HG02938 (cell line): ENCODE results near the gene LPXN.
A peak's percentile ranks its signal among the peaks of the same experiment; 100 is the strongest.
"Not testable (repeated sequence)": the region's sequence is repeated elsewhere in the genome, so short reads cannot be mapped to it uniquely, and the experiment has no call there.

Source experiments
- ATAC-seq: cut with Tn5 transposase; IDR thresholded peaks from one replicate; pipeline ENCODE4 v1.9.1; 2021; ENCODE audit warnings: mild to moderate bottlenecking, moderate library complexity; ENCODE audit not compliant: unreplicated experiment

Gene LPXN

DNA sequence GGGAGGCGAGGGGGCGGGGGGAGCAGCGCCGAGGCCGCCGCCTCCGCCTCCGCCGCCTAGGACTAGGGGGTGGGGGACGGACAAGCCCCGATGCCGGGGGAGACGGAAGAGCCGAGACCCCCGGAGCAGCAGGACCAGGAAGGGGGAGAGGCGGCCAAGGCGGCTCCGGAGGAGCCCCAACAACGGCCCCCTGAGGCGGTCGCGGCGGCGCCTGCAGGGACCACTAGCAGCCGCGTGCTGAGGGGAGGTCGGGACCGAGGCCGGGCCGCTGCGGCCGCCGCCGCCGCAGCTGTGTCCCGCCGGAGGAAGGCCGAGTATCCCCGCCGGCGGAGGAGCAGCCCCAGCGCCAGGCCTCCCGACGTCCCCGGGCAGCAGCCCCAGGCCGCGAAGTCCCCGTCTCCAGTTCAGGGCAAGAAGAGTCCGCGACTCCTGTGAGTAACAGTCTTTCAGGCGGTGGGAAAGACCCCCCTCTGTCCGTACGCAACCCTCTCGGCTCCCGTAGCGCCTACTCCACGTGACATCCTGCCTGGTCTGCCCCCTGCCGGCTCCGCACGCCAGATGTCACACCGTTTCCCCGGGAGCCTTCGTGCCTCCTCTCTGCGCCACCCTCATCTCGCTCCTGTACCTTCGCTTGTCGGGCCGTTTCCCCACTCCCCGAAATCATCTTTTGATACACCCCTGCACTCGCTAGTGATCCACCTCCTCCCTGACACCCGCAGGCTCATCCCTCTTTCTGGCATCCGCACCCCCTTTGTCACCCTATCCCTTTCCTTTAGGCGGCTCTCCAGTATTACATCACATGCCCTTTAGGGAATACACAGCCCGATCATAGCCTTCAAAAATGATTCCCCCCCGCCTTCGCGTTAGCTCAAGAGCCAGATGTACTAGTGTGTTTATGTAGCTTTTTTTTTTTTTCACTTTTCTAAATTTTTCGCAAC is 3.8 kb upstream of the LPXN start:
- peak; percentile 39 for ATAC-seq

DNA sequence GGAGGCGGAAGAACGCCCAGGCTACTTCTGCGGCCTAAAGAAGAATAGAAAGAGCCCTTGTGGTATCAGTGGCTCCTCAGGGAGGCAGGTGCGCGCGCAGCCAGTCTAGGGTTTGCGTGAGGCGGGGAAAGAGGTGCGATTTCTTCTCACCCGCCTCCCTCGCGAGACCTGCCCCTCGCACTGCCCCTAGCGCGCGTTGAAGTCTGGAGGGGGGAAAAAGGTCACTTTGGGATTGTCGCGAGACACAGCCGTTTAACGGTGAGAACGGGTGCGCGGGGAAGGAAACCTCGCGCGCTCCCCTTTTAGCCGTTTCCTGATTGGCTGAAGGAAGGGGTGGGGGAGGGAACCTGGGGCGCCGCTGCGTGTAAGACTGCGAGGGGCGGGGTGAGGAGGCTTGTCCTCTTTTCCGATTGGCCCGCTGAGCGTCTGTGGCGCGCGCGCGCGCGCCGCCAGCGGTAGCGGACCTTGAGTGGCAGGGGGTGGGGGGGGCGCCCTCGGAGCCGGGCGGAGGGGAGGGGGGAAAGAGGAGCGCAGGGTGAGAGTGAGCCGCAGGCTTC is 3.1 kb upstream of the LPXN start, which contains the start of gene ZFP91:
ZFP91 (plus strand) TSS at position 429 of the 557 bp plus-strand sequence. CDS start 219 bp downstream, outside the sequence.
- peak; percentile 31 for ATAC-seq

DNA sequence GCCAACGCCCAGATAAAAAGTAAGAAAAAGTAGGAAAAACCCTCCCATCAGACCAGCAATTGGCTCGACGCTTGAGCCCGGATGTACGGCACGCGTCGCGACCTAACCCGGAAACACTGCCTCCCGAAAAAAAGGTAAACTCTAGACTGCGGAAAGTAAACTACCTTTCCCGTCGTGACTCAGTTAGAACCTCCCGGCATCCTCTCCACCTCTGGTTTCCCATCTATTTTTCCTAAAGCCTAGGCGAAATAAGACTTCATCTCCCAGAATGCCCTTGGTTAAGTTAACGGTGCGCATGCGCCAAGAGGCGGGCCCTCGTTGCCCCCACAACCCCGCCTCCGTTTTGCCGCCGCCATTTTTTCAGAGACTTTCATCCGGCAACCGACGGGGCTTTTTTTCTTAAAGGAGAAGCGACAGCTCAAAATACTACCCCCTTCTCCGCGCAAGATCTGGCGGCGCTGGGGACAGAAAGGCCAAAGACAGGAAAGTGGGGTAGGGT is 2.5 kb upstream of the LPXN start:
- peak; percentile 10 for ATAC-seq

DNA sequence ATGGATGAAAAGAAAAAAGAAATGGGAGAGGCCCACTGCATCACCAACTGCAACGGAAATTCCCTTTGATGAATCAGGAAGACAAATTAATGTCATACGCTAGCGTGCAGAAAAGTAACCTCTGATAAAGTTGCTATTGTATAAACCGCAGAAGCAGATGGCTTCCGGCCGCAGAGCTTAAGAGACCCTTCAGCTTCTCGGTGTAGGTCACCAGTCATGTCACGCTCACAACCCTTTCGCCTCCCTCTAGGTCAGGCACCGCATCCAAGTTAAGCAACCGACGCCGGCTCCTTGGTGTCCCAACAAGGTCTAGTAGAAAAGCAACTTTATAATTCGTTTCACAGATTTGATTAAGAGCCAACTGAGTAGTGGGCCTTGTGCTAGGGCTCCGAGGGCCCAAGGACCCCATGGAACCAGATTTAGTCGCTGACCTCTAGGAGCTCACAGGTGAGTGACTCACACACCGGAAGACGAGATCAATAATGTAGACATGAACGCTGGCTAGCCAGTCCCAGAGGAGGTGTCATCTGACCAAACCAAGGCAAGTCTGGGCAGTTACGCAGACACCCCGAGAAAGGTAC is 2.0 kb upstream of the LPXN start:
- peak; percentile 42 for ATAC-seq

DNA sequence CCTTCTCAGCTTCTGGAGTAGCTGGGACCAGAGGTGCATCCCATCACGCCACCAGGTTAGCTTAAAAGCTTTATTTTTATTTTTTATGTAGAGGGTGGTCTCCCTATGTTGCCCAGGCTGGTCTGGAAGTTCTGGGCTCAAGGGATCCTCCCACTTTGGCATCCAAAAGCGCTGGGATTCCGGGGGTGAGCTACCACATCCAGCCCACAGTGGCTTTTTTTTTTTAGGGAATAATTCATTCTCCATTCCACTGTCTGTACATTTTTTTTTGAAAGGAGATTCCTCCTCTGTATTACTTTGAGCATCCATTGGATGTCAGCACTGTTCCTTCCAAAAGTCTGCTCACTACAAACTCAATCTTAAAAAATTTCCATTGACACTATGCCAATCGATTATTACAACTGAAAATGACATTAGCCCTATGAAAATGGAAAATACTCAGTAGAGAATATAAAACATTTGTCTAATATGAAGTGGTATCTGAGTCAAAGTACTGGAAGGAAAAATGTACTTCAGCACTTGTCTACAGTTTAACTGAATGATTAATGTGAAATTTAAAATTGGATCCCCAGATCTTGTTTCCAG is 1.3 kb upstream of the LPXN start:
- no peak for ATAC-seq

DNA sequence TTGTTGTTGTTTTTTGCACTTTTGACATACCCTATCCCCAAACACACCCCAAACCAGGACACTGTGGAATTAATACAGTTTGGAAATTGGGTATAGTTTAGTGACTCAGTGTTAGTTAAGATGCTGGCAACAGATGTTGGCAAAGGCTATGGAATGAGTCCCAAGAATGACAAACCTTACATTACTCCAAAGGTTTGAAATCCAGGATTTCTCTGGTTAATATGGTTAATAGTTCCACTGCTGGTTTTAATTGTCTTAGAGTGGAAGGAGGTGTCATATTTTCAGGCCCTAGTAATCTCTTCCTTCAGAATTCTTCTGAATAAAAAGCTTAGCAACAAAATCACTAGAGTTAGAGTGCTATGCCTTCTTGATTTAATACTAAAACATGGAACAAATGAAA is 775 bp downstream of the LPXN start:
- no peak for ATAC-seq

DNA sequence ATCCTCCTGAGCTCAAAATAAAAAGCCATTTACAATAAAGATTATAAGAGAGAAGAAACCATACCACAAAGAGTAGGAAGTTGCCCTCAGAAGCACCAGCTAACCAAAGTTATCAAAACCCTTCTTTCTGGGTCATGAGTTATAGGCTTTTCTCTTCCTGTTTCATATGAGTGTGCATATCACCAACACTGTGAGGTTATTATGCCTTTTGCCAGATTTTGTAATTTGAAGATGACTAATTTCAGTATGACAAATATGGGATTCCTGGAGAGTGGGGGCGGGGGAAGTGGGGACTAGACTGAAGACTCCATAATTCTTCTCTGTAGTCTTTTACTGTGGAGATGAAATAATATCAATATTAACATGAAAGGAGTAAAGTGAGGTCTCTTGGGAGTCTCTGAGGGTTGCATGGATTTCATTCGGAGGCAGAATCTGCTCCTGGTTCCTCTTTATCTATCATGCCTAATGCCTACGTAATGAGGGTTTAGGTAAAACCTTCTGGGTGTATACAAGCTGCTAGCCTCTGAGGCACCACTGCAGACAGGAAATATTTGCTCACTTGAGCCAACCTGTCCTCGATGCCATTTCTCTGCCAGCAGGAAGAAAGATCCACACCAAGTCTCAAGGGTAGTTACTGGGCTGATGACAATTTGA is 2.1 kb downstream of the LPXN start:
- peak; percentile 14 for ATAC-seq

DNA sequence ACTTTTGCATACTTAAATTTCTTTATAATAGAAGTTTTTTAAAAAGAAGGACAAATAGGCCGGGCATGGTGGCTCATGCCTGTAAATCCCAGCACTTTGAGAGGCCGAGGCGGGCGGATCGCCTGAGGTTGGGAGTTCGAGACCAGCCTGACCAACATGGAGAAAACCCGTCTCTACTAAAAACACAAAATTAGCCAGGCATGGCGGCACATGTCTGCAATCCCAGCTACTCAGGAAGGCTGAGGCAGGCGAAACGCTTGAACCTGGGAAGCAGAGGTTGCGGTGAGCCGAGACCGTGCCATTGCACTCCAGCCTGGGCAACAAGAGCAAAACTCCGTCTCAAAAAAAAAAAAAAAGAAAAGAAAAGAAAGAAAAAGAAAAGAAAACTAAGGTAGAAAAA is 2.8 kb downstream of the LPXN start:
- ATAC-seq: not testable (repeated sequence)

DNA sequence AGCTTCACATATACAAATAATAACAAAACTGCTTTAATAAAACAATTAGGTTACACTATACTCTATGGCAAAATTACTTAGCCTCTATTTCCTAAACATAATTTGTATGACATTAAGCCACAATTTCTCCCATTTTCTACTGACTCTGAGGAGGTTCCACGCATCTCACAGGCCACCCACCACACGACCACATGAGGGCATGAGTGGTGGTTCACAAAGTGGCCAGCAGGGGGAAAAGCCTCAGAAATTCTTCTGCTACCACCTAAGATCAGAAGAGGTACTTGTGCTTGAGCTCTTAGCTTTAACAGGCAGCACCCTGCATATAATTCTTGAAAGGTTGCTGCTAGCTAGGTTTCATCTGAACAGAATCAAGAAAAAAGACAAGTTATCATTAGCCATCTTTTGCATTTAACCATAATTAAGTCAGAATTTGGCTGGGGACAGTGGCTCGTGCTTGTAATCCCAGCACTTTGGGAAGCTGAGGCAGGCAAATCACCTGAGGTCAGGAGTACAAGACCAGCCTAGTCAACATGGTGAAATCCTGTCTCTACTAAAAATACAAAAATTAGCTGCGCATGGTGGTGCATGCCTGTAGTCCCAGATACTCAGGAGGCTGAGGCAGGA is 7.7 kb downstream of the LPXN start:
- peak; percentile 97 for ATAC-seq

DNA sequence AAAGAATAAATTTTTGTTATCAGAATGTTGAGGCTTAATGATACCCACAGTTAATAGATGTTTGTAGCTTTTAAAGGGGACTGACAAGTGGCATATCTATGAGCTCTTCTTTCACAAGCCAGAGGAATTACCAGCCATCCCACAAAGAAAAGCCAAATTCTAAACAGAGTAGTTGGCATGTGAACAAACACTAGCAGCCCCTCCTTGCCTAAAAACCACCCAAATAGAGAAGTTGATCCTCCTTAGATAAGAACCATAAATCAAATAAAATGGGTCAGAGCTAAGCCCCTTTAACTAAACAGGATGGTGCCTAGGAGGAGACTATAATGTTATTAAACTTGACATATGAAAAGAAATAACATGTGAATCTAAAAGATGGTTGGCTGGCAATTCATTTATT is 11.4 kb downstream of the LPXN start:
- no peak for ATAC-seq

DNA sequence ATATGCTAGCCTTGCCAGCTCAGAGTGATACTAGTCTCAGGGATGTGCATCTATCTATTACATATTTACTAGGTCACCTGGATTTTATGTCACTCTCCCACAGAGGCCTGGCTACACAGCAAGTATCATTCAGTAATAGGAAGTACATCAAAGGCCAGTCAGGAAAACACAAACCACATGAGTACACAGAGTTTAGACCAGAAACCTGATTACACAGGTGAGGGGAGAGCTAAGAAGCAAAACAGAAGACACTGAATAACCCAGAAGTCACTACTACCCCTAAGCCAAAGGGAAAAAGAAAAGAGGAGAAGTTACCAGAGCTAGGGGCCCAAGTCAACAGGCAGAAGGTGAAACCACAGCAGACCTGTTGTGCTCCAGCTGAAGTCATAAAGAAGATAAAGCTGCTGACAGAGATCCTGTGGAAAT is 13.3 kb downstream of the LPXN start:
- ATAC-seq: peak; percentile 95

DNA sequence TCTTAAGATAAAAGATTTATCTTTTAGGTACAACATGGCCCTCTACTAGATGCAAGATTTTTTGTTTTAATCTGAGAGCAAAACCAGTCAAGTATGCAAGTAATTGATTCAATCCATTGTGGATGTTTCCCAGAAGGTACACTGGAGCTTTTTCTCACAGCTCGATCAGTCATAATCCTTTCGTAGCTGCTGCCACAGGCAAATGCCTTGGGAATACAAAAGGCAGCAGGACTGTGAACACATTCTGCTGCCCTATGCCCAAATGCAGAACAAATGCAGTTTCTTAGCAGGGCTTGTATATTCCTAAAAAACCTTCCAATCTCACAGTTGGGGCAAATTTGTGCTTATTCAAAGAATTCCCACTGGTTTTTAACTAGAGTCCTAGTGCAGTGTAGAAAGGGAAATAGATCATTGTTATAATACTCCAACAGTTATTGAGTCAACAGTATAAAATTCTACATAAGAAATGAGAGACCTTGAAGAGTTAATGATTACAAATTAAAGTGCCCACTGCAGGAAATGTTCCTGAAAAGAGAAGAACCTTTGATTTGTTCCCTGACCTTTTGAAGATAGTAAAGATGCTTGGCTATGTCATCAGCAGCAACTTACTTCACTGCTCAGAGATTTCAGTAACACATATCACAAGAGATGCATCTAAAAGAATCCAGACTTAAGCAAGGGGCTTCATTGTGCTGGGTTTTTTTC is 14.1 kb downstream of the LPXN start:
- no peak for ATAC-seq

DNA sequence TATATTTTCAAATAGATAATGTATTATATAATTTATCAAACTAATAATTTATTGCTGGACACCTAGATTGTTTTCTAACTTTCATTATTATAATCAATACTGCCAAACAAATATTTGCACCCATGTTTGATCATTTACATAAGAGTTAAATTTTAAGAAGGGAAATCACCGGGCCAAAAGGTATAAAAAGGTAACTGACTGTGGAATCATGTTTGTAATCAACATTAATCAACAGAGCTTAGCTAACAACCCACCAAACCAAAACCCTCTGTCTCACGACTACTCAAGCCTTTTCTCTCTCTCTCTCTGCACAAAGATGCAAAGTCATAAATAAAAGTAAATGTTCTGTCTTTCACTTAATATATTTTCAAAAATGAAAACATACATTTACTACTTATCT is 14.8 kb downstream of the LPXN start:
- no peak for ATAC-seq

DNA sequence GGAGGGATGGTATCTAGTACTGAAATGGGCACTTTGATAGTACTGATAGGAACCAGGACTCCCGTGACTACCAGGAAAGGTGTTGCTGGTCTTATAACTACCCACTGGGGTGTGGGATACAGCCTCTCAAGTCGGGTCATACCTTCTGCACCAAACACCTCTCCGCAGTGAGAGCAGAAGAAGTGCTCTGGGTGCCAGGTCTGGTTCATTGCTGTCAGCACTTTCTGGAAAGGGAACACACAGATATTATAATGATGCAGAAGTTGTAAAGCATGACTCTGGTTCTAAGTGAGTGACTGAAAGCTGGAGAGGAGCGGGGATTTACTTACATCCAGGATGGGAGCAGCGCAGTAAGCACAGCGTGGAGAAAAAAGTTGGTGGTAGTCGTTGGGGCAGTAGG is 26.0 kb downstream of the LPXN start:
- ATAC-seq: no peak

DNA sequence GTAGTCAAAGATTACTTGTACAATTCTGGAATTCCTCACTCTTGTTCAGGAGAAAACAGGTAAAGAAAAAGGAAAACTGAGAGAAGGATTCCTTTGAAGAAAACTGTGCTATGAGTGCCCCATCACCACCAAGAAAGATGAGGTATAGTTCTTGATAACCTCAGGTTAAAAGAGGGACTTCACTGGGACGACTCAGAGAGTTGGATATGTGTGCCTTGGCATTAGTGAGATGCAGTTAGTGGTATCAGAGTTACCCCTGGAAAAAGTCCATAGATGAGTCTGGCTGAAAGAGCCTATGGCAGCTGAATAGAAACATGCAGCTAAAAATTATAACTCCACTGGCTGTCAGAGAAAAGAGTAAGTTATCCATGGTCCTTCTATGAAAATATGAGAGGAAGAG is 28.8 kb downstream of the LPXN start:
- no peak for ATAC-seq

DNA sequence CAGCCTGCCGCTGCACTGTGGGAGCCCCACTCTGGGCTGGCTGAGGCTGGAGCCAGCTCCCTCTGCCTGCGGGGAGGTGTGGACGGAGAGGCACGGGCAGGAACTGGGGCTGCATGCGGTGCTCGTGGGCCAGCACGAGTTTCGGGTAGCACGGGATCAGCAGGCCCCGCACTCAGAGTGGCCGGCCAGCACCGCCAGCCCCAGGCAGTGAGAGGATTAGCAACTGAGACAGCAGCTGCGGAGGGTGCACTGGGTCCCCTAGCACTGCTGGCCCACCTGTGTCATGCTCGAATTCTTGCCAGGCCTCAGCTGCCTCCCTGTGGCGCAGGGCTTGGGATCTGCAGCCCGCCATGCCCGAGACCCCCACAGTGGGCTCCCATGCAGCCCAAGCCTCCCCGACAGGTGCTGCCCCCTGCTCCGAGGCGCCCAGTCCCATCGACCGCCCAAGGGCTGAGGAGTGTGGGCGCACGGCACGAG is 43.8 kb downstream of the LPXN start:
- no peak for ATAC-seq

DNA sequence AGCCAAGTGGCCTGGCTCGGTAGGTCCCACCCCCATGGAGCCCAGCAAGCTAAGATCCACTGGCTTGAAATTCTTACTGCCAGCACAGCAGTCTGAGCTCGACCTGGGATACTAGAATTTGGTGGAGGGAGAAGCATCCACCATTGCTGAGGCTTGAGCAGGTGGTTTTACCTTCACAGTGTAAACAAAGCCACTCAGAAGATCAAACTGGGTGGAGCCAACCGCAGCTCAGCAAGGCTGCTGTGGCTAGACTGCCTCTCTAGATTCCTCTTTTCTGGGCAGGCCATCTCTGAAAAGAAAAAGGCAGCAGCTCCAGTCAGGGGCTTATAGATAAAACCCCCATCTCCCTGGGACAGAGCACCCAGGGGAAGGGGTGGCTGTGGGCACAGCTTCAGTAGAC is 45.4 kb downstream of the LPXN start:
- ATAC-seq: no peak

DNA sequence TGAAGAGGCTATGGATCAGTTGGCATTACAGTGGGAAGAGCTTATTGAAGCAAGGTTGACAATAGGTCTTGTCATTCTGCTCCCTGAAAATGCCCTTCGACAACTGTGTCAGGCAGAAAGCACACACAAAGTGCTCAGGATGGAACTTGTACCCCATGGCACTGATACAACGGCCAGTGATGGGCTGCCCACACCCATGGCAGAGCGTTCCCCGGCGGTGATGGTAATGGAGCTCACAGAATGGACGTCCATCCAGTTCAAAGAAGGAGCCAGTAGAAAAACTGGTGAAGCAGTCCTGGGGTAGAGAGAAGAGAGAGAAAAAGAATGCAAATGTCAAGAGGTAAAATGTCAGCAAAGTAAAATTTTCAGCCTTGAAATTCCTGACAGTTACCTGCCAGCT is 48.2 kb downstream of the LPXN start:
- ATAC-seq: no peak

DNA sequence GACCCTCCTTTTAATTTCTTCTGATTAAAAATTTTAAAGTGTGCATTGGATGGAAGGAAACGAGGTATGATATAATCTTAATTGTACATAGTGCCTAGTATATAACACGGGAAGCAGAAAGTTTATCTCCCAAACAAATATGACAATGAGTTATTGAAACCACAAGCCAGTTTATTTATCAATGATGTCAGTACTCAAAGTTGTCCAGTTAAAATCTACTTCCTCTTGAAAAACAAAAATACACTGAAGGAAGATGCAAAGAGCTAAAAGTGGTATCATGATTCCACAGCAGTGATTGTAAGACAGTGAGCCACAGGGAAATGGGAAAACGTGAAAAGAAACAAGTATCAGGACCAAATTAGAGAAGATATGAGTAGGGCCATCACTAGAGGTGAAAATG is 48.9 kb downstream of the LPXN start:
- no peak for ATAC-seq
